Neural progenitor cell (in vitro differentiated cells): ENCODE measurements around the gene MGMT. TPM values are rescaled to one million over a fixed set of nuclear protein-coding genes. Genes with fewer than 3 reads are reported as not detected.

Source experiments
- DNase-seq: peaks from one replicate; pipeline ENCODE4 v3.0.0-alpha.2; 2016; ENCODE audit warnings: low spot score
- H2AFZ ChIP-seq: fragments of 200-600 bp; sonication (generic); replicated peaks from 2 replicates; pipeline ENCODE4 v1.6.1; 2016; ENCODE audit warnings: antibody characterized with exemption
- H3F3A ChIP-seq: fragments of 200-600 bp; sonication (generic); 2 replicates; pipeline ENCODE4 v1.6.1; 2016; ENCODE audit warnings: antibody characterized with exemption, low read depth
- H3K27ac ChIP-seq: fragments of 200-600 bp; sonication (generic); 2 replicates; pipeline ENCODE4 v1.5.1; 2016; ENCODE audit warnings: mild to moderate bottlenecking
- H3K27me3 ChIP-seq: fragments of 200-600 bp; sonication (generic); 2 replicates; pipeline ENCODE4 v1.6.1; 2016; ENCODE audit warnings: mild to moderate bottlenecking, moderate library complexity
- H3K36me3 ChIP-seq: fragments of 200-600 bp; sonication (generic); 2 replicates; pipeline ENCODE4 v1.5.1; 2016
- H3K4me1 ChIP-seq: fragments of 200-600 bp; sonication (generic); 2 replicates; pipeline ENCODE4 v1.6.1; 2016; ENCODE audit warnings: mixed run types
- H3K4me2 ChIP-seq: fragments of 200-600 bp; sonication (generic); 2 replicates; pipeline ENCODE4 v1.6.1; 2016
- H3K4me3 ChIP-seq: fragments of 200-600 bp; sonication (generic); 2 replicates; pipeline ENCODE4 v1.5.1; 2016
- H3K79me2 ChIP-seq: fragments of 200-600 bp; sonication (generic); 2 replicates; pipeline ENCODE4 v1.6.1; 2016; ENCODE audit warnings: low read depth
- H3K9ac ChIP-seq: fragments of 200-600 bp; sonication (generic); 2 replicates; pipeline ENCODE4 v1.6.1; 2016
- H3K9me3 ChIP-seq: fragments of 200-600 bp; sonication (generic); 2 replicates; pipeline ENCODE4 v1.5.1; 2016; ENCODE audit warnings: low read depth
- H4K20me1 ChIP-seq: fragments of 200-600 bp; sonication (generic); 2 replicates; pipeline ENCODE4 v1.6.1; 2016; ENCODE audit warnings: low read depth
- H3K27ac Mint-ChIP-seq: 3 replicates; pipeline ENCODE4 v1.8.0; 2021; ENCODE audit warnings: mixed read lengths
- H3K27me3 Mint-ChIP-seq: 2 replicates; pipeline ENCODE4 v1.8.0; 2022; ENCODE audit warnings: low read depth, mild to moderate bottlenecking, inconsistent platforms, moderate library complexity, mixed read lengths; ENCODE audit not compliant: insufficient read depth
- H3K36me3 Mint-ChIP-seq: 3 replicates; pipeline ENCODE4 v1.8.0; 2021; ENCODE audit warnings: mixed read lengths
- H3K4me1 Mint-ChIP-seq: 3 replicates; pipeline ENCODE4 v1.8.0; 2021; ENCODE audit warnings: mixed read lengths
- H3K4me3 Mint-ChIP-seq: 3 replicates; pipeline ENCODE4 v1.8.0; 2021; ENCODE audit warnings: mild to moderate bottlenecking, moderate library complexity, mixed read lengths
- H3K9me3 Mint-ChIP-seq: 3 replicates; pipeline ENCODE4 v1.8.0; 2020; ENCODE audit warnings: mixed read lengths
- EZH2 ChIP-seq: fragments of 200-600 bp; sonication (generic); IDR thresholded peaks from 2 replicates; pipeline ENCODE4 v1.6.1; 2017; ENCODE audit warnings: antibody characterized with exemption, mild to moderate bottlenecking, moderate library complexity
- EZH2phosphoT487 ChIP-seq: fragments of 200-600 bp; sonication (generic); IDR thresholded peaks from 2 replicates; pipeline ENCODE4 v1.6.1; 2017; ENCODE audit warnings: antibody characterized with exemption
- total RNA-seq: library from RNA; depleted of rRNA; stranded (reverse); fragments of >200 nt; gene quantifications from 2 replicates; pipeline ENCODE4 v1.2.3, GENCODE V29; 2015; ENCODE audit warnings: low replicate concordance
- TF ChIP-seq, protein P1 (sequence below): fragments of 200-600 bp; sonication (generic); IDR thresholded peaks from 2 replicates; pipeline ENCODE4 v1.5.1; 2017; ENCODE audit warnings: antibody characterized with exemption, mild to moderate bottlenecking

The MGMT gene
- total RNA-seq, 1 donor from 2014 or later: 17.5 TPM

DNA sequence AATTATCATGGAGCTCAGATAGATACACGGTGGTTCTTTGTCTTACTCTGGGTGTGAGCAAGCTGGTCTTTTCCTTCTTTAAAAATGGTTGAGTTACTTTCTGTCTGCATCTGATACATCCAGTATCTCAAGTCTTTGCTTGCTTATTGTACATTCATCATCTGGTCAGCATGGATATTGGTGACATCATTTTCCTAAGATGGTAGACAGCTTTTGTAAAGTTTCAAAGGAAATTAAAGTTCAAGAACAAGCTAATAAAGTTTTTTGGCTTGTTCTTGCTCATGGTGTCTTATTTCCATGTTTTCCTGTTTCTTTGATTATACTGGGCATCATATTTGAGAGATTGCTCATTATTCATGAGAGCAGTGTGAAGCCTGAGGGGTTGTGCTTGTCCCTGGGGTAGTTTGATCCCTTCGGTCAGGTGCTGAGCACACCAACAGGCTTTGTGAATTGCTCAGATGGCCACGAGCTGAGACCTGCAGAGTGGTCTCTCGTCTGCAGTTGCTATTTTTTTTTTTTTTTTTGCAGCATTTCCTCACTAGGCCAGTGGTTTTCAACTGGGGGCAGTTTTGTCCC is 38.5 kb downstream of the MGMT start:
- Histone ChIP-seq H3K36me3 (no peaks in the 10 kb centered on the region), H3K27me3 (no peaks in the 10 kb centered on the region), H4K20me1 (no peaks in the 10 kb centered on the region), H3F3A (no peaks in the 10 kb centered on the region), H3K27ac (no peak overlapping the region), H2AFZ (no peak overlapping the region), H3K4me3 (no peak overlapping the region), H3K79me2 (peaks cover 17% of the 10 kb centered on the region), H3K4me1 (no peaks in the 10 kb centered on the region), H3K9me3 (no peaks in the 10 kb centered on the region), H3K4me2 (no peak overlapping the region), H3K9ac (no peak overlapping the region)
- H3K4me3 Mint-ChIP-seq: no peak overlapping the region
- H3K4me1 Mint-ChIP-seq: no peaks in the 10 kb centered on the region
- H3K36me3 Mint-ChIP-seq: no peaks in the 10 kb centered on the region
- H3K27me3 Mint-ChIP-seq: no peaks in the 10 kb centered on the region
- TF ChIP-seq, protein P1, sequence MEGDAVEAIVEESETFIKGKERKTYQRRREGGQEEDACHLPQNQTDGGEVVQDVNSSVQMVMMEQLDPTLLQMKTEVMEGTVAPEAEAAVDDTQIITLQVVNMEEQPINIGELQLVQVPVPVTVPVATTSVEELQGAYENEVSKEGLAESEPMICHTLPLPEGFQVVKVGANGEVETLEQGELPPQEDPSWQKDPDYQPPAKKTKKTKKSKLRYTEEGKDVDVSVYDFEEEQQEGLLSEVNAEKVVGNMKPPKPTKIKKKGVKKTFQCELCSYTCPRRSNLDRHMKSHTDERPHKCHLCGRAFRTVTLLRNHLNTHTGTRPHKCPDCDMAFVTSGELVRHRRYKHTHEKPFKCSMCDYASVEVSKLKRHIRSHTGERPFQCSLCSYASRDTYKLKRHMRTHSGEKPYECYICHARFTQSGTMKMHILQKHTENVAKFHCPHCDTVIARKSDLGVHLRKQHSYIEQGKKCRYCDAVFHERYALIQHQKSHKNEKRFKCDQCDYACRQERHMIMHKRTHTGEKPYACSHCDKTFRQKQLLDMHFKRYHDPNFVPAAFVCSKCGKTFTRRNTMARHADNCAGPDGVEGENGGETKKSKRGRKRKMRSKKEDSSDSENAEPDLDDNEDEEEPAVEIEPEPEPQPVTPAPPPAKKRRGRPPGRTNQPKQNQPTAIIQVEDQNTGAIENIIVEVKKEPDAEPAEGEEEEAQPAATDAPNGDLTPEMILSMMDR: no peak
- TF ChIP-seq EZH2: no peak
- no peak for TF ChIP-seq EZH2phosphoT487
- H3K9me3 Mint-ChIP-seq: peaks cover 26% of the 10 kb centered on the region
- DNase-seq: no peak
- H3K27ac Mint-ChIP-seq: no peak overlapping the region

DNA sequence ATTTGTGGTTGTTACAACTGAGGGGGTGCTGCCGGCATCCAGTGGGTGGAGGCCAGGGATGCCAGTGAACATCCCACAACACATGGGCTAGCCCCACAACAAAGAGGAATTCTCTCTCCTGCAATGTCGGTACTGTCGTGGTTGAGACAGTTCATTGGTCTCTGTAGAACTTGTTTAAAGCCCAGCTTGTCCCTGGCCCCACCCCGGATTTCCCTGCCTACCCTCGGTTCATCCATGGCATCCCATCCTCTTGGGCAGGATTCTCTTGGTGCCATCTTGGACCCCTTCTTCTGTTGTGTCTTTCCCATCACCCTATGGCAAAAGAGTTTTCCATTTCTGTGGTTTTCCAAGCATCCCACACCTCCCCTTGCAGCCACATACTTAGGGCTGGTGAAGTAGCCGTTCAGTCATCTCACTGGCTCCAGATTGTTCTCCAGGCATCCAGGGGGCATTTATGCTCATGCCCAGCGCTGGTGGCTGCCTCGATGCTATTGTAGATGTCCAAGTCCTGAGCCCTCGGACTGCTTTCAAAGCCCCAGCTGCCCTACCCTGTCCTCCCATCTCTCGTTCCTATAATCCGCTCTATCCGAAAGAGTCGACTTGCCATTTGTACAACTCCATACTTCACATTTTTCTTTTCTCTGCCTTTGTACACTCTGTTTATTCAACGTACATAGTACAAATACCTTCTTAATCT is 39.2 kb downstream of the MGMT start:
- no peak for DNase-seq
- H2AFZ ChIP-seq: no peak overlapping the region
- no peak for TF ChIP-seq EZH2
- TF ChIP-seq EZH2phosphoT487: no peak
- TF ChIP-seq, protein P1: no peak
- H3K27ac ChIP-seq: no peak overlapping the region
- no peaks in the 10 kb centered on the region for H3F3A ChIP-seq
- Mint-ChIP-seq H3K27ac (no peak overlapping the region), H3K4me1 (no peaks in the 10 kb centered on the region), H3K27me3 (no peaks in the 10 kb centered on the region), H3K9me3 (peaks cover 28% of the 10 kb centered on the region), H3K36me3 (no peaks in the 10 kb centered on the region), H3K4me3 (no peak overlapping the region)
- H4K20me1 ChIP-seq: no peaks in the 10 kb centered on the region
- no peaks in the 10 kb centered on the region for H3K27me3 ChIP-seq
- no peak overlapping the region for H3K9ac ChIP-seq
- no peaks in the 10 kb centered on the region for H3K9me3 ChIP-seq
- H3K4me2 ChIP-seq: no peak overlapping the region
- no peaks in the 10 kb centered on the region for H3K36me3 ChIP-seq
- peaks cover 17% of the 10 kb centered on the region for H3K79me2 ChIP-seq
- H3K4me1 ChIP-seq: no peaks in the 10 kb centered on the region
- H3K4me3 ChIP-seq: no peak overlapping the region

DNA sequence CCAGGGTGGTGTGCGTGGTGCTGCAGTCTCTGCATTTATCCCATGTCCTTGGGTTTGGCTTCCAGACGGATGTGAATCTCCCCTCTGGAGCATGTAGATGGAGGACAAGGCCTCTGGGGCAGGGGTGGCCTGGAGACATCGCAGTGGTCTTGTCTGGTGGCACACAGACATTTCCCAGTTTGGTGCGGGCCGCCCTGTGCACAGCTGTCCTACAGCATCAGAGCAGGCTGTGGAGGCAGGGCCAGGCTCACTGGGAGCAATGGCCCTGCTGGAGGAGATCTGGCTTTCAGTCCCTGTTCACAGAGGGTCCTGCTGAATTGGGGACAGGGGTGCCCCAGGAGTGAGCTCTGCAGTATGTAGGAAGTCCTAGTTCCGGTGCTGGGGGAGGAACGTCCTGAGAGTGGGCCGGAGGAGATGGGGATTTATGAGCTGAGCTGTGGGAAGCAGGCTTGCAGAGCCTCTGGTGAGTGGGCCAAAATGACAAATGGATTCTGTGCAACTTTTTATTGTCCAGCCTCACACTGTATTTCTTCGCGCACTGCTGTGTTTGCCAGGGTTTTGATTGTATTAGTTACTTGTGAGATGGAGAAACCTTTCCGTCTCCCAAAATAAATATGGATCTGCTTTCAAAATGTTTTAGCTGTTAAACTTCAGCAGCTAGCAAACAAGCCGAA is 40.3 kb downstream of the MGMT start:
- Histone ChIP-seq H3K4me3 (no peak overlapping the region), H3K4me1 (no peaks in the 10 kb centered on the region), H3K9ac (no peak overlapping the region), H4K20me1 (no peaks in the 10 kb centered on the region), H3K4me2 (no peak overlapping the region), H3K27me3 (no peaks in the 10 kb centered on the region), H3F3A (no peaks in the 10 kb centered on the region), H3K9me3 (no peaks in the 10 kb centered on the region), H3K36me3 (no peaks in the 10 kb centered on the region), H3K27ac (no peak overlapping the region), H2AFZ (no peak overlapping the region), H3K79me2 (peaks cover 17% of the 10 kb centered on the region)
- Mint-ChIP-seq H3K4me1 (no peaks in the 10 kb centered on the region), H3K36me3 (no peaks in the 10 kb centered on the region), H3K27me3 (no peaks in the 10 kb centered on the region), H3K4me3 (no peak overlapping the region), H3K9me3 (peaks cover 33% of the 10 kb centered on the region), H3K27ac (no peak overlapping the region)
- DNase-seq: no peak
- no peak for TF ChIP-seq EZH2
- TF ChIP-seq, protein P1: no peak
- no peak for TF ChIP-seq EZH2phosphoT487
